Esophagus (tissue), 2 donors: ENCODE data around the gene NOC4L. TPM values are rescaled to one million over a fixed set of nuclear protein-coding genes. Genes with fewer than 3 reads are reported as not detected.
A peak's percentile ranks its signal among the peaks of the same experiment; 100 is the strongest.

Experiments used
- H3K27ac ChIP-seq, 2 donors: one replicate each; pipeline ENCODE4 v1.5.1; 2013; ENCODE audit warnings: low read depth in 2 of 2, mild to moderate bottlenecking in 2 of 2, inconsistent platforms in 1 of 2, low read length in 1 of 2, moderate library complexity in 1 of 2
- H3K27me3 ChIP-seq, 2 donors: one replicate each; pipeline ENCODE4 v1.6.1; 2013; ENCODE audit warnings: low read length in 2 of 2, control low read depth in 1 of 2, mild to moderate bottlenecking in 1 of 2; ENCODE audit not compliant: insufficient read depth in 2 of 2, control insufficient read depth in 1 of 2
- H3K36me3 ChIP-seq, 2 donors: one replicate each; pipeline ENCODE4 v1.6.1; 2013; ENCODE audit warnings: low read length in 1 of 2; ENCODE audit not compliant: control insufficient read depth in 2 of 2, insufficient read depth in 2 of 2
- H3K4me1 ChIP-seq, 2 donors: one replicate each; pipeline ENCODE4 v1.6.1; 2013; ENCODE audit warnings: low read length in 1 of 2; ENCODE audit not compliant: control insufficient read depth in 2 of 2, insufficient read depth in 2 of 2
- H3K4me3 ChIP-seq, 2 donors: one replicate each; pipeline ENCODE4 v1.5.1; 2013; ENCODE audit warnings: low read length in 2 of 2, mild to moderate bottlenecking in 2 of 2, low read depth in 1 of 2, moderate library complexity in 1 of 2
- H3K9me3 ChIP-seq, 2 donors: one replicate each; pipeline ENCODE4 v1.6.1; 2013; ENCODE audit warnings: mild to moderate bottlenecking in 2 of 2, low read depth in 1 of 2, low read length in 1 of 2, moderate library complexity in 1 of 2; ENCODE audit not compliant: control insufficient read depth in 2 of 2, insufficient read depth in 1 of 2
- WGBS, 2 donors: extraction: QIAGEN DNeasy Blood & Tissue Kit; methylation state at CpG; one replicate each; pipeline ENCODE4 v1.1.7; 2013; 5-methylcytosine and 5-hydroxymethylcytosine counted together
- polyA plus RNA-seq, 2 donors: library from polyadenylated mRNA; stranded (reverse); fragments of 200-250 nt; gene quantifications; one replicate each; pipeline ENCODE4 v1.2.3, GENCODE V29; 2013
- donor health status: healthy with polysubstance abuse.
- donor health status: Bipolar disorder and iron deficiency.

NOC4L gene
- polyA plus RNA-seq, 2 donors, result 20.6 to 22.7 TPM

- Histone ChIP-seq H3K4me3 (no peak overlapping the region), H3K36me3 (no peaks in the 10 kb centered on the region), H3K27ac (no peak overlapping the region), H3K27me3 (no peaks in the 10 kb centered on the region), H3K4me1 (peaks cover 3 to 11% of the 10 kb centered on the region in 2 donors), H3K9me3 (peaks cover 0 to 6% of the 10 kb centered on the region in 2 donors)
- WGBS, 2 donors, result 60 to 65% methylated on average over 16 to 19 of the region's 19 CpGs
Measured at GRCh38 chr12:132176385-132176919, 32.2 kb downstream of the NOC4L start.

DNA sequence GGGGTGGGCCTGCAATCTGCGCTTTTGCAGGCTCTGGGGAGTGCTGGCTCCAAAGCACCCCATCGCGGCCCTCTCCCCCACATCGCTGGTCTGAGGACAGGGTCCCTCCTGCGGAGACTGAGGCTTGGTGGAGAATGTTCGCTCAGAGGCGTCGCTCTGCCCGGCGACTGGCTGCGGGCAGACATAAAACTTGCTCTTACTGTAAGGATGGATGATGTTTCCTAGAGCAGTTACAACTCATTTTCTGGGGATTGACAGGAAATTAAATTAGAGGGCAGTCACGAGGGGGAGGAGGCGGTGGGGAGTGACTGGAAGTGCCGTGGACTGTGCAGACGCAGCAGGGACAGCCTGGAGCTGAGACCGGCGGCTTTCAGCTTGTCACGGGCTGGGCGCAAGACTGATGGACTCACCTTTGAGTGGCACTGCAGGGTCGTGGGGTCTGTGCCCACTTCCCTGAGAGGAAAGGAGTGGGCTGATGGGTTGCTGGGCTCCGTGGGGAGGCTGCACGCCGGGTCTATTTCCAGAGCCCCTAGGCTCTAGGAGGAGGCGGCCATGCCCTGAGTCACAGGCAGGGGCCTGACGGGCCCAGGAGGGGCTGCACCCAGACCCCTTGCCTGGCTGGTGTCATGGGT lies 32.8 kb downstream of the NOC4L start:
- 78 to 79% methylated on average over 25 of the region's 25 CpGs for WGBS, 2 donors
- H3K9me3 ChIP-seq, result peaks cover 0 to 8% of the 10 kb centered on the region in 2 donors
- H3K4me3 ChIP-seq, result no peak overlapping the region
- H3K27ac ChIP-seq, result no peak overlapping the region
- no peaks in the 10 kb centered on the region for H3K36me3 ChIP-seq
- no peaks in the 10 kb centered on the region for H3K27me3 ChIP-seq
- H3K4me1 ChIP-seq, result peaks cover 3 to 11% of the 10 kb centered on the region in 2 donors

DNA sequence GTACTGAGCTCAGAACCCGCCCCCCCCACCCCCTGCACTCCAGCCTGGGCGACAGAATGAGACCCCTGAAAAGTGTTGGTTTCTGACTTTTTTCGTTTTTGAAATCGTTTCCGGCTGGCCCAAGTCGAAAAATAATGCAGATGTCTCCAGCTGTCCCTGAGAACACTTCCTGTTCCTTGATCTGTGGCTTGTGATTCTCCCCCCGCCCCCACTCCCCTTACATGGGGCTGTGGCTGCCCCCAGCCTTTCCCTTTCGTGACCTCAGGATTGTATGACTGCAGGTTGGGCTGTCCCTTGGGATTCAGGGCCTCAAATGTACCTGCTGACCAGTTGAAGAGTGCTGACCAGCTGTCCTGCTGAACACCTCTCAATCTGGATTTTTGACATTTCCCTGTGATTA lies 34.1 kb downstream of the NOC4L start:
- Histone ChIP-seq H3K9me3 (peaks cover 0 to 8% of the 10 kb centered on the region in 2 donors), H3K4me1 (peaks cover 3 to 11% of the 10 kb centered on the region in 2 donors), H3K4me3 (no peak overlapping the region), H3K27me3 (no peaks in the 10 kb centered on the region), H3K36me3 (no peaks in the 10 kb centered on the region), H3K27ac (no peak overlapping the region)
- WGBS, 2 donors, result 32 to 34% methylated on average over 8 of the region's 8 CpGs

GRCh38 chr12:132178801-132179401 lies 34.6 kb downstream of the NOC4L start:
- peak overlapping the region in 1 of 2 donors; percentile 5 for H3K4me3 ChIP-seq
- H3K36me3 ChIP-seq, result no peaks in the 10 kb centered on the region
- H3K4me1 ChIP-seq, result peaks cover 3 to 11% of the 10 kb centered on the region in 2 donors
- no peak overlapping the region for H3K27ac ChIP-seq
- peaks cover 0 to 8% of the 10 kb centered on the region in 2 donors for H3K9me3 ChIP-seq
- 43 to 46% methylated on average over 39 of the region's 39 CpGs for WGBS, 2 donors
- no peaks in the 10 kb centered on the region for H3K27me3 ChIP-seq

DNA sequence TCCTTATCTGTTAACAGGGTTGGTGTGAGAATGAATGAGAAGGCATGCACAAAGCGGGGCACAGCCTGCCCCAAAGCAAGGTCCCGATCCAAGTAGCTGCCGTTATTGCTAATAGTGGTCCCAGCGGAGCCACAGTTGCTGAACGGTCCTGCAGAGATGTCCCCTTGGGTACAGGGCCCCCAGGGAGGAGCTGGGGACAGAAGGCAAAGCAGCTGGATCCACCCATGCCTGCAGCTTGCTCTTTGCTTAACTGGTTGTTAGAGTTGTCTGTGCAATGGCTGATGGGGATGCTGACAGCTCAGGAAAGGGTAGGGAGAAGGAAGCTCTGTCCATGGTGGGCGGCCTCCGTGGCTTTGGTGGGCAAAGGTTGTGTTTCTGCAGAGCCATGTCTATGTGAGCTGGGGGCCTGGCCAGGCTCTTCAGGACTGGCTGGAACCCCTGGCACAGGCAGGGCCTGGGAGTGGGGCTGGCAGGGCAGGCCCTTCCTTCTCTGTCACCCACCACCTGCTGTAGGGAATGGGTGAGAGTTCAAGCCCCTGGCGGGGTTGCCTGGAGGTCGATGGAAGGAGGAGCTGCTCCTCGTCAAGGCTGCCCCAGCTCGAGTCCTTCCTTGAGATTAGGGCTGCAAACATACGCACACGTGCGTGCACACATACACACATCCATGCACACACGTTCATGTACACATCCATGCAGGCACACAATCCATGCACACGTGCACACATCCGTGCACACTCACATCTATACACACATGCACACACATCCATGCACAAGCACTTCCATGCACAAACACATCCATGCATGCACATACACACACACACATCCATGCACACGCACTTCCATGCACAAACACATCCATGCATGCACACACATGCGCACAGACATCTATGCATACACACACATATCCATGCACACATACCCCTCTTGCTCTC lies 35.4 kb downstream of the NOC4L start:
- H3K4me3 ChIP-seq, result no peak overlapping the region
- no peaks in the 10 kb centered on the region for H3K36me3 ChIP-seq
- no peak overlapping the region for H3K27ac ChIP-seq
- peaks cover 0 to 8% of the 10 kb centered on the region in 2 donors for H3K9me3 ChIP-seq
- no peaks in the 10 kb centered on the region for H3K27me3 ChIP-seq
- WGBS, 2 donors, result 80 to 81% methylated on average over 19 of the region's 19 CpGs
- peaks cover 3 to 11% of the 10 kb centered on the region in 2 donors for H3K4me1 ChIP-seq

DNA sequence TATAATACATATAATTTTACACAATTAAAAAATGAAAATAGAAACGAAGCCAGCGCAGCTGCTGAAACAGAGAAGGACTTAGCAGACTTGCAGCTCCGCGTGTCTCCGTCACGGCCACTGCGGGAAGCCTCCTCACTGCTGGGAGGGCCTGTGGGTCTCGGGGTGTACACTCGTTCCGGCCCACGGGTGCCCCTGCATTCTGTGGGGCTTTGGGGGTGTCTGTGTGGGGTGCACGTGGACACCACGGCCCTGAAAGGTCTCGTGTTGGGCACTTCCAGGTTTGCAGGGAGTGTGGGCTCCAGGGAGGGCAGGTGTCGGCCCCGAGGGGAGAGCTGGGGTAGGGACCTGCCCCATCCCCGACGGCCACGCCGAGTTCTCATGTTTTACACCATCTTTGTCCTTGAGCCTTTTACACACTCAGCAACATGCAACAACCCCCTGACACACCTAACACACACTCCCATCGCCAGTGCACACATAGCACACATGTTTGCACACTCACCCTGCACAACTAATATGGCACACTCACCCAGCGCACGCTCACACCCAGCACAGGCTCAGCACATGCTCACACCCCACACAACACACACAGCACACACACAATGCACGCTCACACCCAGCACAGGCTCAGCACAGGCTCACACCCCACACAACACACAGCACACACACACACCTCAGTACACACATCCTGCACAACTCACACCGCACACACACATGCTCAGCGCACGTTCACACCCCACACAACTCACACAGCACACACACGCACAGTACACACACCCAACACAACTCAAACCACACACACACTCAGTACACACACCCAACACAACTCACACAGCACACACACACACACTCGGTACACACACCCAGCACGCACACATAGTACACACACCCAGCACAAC lies 36.6 kb downstream of the NOC4L start:
- Histone ChIP-seq H3K9me3 (peaks cover 0 to 8% of the 10 kb centered on the region in 2 donors), H3K27me3 (no peaks in the 10 kb centered on the region), H3K36me3 (no peaks in the 10 kb centered on the region), H3K4me3 (no peak overlapping the region), H3K4me1 (peaks cover 0 to 11% of the 10 kb centered on the region in 2 donors), H3K27ac (no peak overlapping the region)
- WGBS, 2 donors, result 83 to 84% methylated on average over 30 of the region's 30 CpGs

- WGBS, 2 donors, result 82 to 83% methylated on average over 33 of the region's 33 CpGs
- no peaks in the 10 kb centered on the region for H3K27me3 ChIP-seq
- H3K4me3 ChIP-seq, result no peak overlapping the region
- H3K4me1 ChIP-seq, result peaks cover 0 to 11% of the 10 kb centered on the region in 2 donors
- H3K27ac ChIP-seq, result no peak overlapping the region
- peaks cover 0 to 8% of the 10 kb centered on the region in 2 donors for H3K9me3 ChIP-seq
- no peaks in the 10 kb centered on the region for H3K36me3 ChIP-seq
Measured at GRCh38 chr12:132181570-132182200, 37.4 kb downstream of the NOC4L start.

- Histone ChIP-seq H3K9me3 (peaks cover 3 to 11% of the 10 kb centered on the region in 2 donors), H3K36me3 (no peaks in the 10 kb centered on the region), H3K27me3 (no peaks in the 10 kb centered on the region), H3K27ac (no peak overlapping the region), H3K4me3 (no peak overlapping the region), H3K4me1 (peaks cover 0 to 11% of the 10 kb centered on the region in 2 donors)
- 91 to 92% methylated on average over 21 of the region's 21 CpGs for WGBS, 2 donors
Measured at GRCh38 chr12:132182206-132182710, 38.0 kb downstream of the NOC4L start.
